Measurements from ENCODE around the gene SRD5A3.

SRD5A3 gene

GRCh38 chr4:55338486-55338885 is 7.6 kb upstream of the SRD5A3 start:
- H3K27me3 ChIP-seq (replicated peaks) = no peaks in the 10 kb centered on the region
- H3K27ac ChIP-seq = no peak overlapping the region
- no peak for TF ChIP-seq CTCF (IDR thresholded peaks at IDR 0.05; ENCODE audit: low read depth, low read length, missing control alignments)
- in situ Hi-C loops (cut with HindIII; ENCODE audit: low pct_ligation_motif_present, low sequenced_read_pairs) = no loop called here
- no peak for DNase-seq
- no peaks in the 10 kb centered on the region for H3K36me3 ChIP-seq (replicated peaks)
- no peak overlapping the region for H3K4me3 ChIP-seq (ENCODE audit: low read depth, low read length)

- TF ChIP-seq CTCF (IDR thresholded peaks at IDR 0.05; ENCODE audit: low read depth, low read length, missing control alignments) = no peak
- DNase-seq = no peak
- Histone ChIP-seq H3K36me3 (replicated peaks) (no peaks in the 10 kb centered on the region), H3K4me3 (ENCODE audit: low read depth, low read length) (no peak overlapping the region), H3K27ac (no peak overlapping the region), H3K27me3 (replicated peaks) (no peaks in the 10 kb centered on the region)
- in situ Hi-C loops (cut with HindIII; ENCODE audit: low pct_ligation_motif_present, low sequenced_read_pairs) = no loop called here
Measured at GRCh38 chr4:55340266-55340665, 5.8 kb upstream of the SRD5A3 start.

GRCh38 chr4:55343887-55344286 is 2.2 kb upstream of the SRD5A3 start:
- Histone ChIP-seq H3K27ac (no peak overlapping the region), H3K4me3 (ENCODE audit: low read depth, low read length) (no peak overlapping the region), H3K36me3 (replicated peaks) (no peaks in the 10 kb centered on the region), H3K27me3 (replicated peaks) (no peaks in the 10 kb centered on the region)
- no peak for DNase-seq
- TF ChIP-seq CTCF (IDR thresholded peaks at IDR 0.05; ENCODE audit: low read depth, low read length, missing control alignments) = no peak
- in situ Hi-C loops (cut with HindIII; ENCODE audit: low pct_ligation_motif_present, low sequenced_read_pairs) = no loop called here

GRCh38 chr4:55345054-55345453 is 988 bp upstream of the SRD5A3 start:
- no peak for TF ChIP-seq CTCF (IDR thresholded peaks at IDR 0.05; ENCODE audit: low read depth, low read length, missing control alignments)
- H3K27me3 ChIP-seq (replicated peaks) = no peaks in the 10 kb centered on the region

GRCh38 chr4:55346851-55347255 is 811 bp downstream of the SRD5A3 start:
- H3K4me3 ChIP-seq (ENCODE audit: low read depth, low read length) = peak overlapping the region; percentile 72
- no peaks in the 10 kb centered on the region for H3K27me3 ChIP-seq (replicated peaks)
- TF ChIP-seq CTCF (IDR thresholded peaks at IDR 0.05; ENCODE audit: low read depth, low read length, missing control alignments) = no peak
- no peak for DNase-seq
- no peaks in the 10 kb centered on the region for H3K36me3 ChIP-seq (replicated peaks)
- H3K27ac ChIP-seq = peak overlapping the region; percentile 83
- in situ Hi-C loops (cut with HindIII; ENCODE audit: low pct_ligation_motif_present, low sequenced_read_pairs) = no loop called here

More at GRCh38 chr4:55345054-55345453, 988 bp upstream of the SRD5A3 start:
- DNase-seq = no peak
- in situ Hi-C loops (cut with HindIII; ENCODE audit: low pct_ligation_motif_present, low sequenced_read_pairs) = no loop called here
- no peaks in the 10 kb centered on the region for H3K36me3 ChIP-seq (replicated peaks)
- H3K27ac ChIP-seq = no peak overlapping the region
- H3K4me3 ChIP-seq (ENCODE audit: low read depth, low read length) = no peak overlapping the region

- no peak for DNase-seq
- no peak for TF ChIP-seq CTCF (IDR thresholded peaks at IDR 0.05; ENCODE audit: low read depth, low read length, missing control alignments)
- H3K4me3 ChIP-seq (ENCODE audit: low read depth, low read length) = no peak overlapping the region
- in situ Hi-C loops (cut with HindIII; ENCODE audit: low pct_ligation_motif_present, low sequenced_read_pairs) = no loop called here
- no peaks in the 10 kb centered on the region for H3K36me3 ChIP-seq (replicated peaks)
- H3K27me3 ChIP-seq (replicated peaks) = no peaks in the 10 kb centered on the region
- no peak overlapping the region for H3K27ac ChIP-seq
Measured at GRCh38 chr4:55347610-55348228, 1.7 kb downstream of the SRD5A3 start.

Measured in brain microvascular endothelial cell (primary cell).